ENCODE results near the gene AQR.

DNA sequence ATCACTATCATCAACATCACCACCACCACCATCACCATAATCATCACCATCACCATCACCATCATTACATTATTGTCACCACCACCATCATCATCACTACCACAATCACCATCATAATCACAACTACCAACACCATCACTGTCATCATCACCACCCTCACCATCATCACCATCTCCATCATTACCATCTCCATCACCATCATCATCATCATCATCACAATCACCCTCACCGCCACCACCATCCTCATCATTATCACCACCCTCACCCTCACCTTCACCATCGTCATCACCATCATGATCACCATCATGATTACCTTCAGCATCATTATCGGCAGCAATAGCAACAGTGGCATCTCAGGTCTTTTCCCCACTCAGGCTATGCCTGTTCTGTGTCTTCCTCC lies 131.3 kb downstream of the AQR start:
- TF ChIP-seq, protein P1, sequence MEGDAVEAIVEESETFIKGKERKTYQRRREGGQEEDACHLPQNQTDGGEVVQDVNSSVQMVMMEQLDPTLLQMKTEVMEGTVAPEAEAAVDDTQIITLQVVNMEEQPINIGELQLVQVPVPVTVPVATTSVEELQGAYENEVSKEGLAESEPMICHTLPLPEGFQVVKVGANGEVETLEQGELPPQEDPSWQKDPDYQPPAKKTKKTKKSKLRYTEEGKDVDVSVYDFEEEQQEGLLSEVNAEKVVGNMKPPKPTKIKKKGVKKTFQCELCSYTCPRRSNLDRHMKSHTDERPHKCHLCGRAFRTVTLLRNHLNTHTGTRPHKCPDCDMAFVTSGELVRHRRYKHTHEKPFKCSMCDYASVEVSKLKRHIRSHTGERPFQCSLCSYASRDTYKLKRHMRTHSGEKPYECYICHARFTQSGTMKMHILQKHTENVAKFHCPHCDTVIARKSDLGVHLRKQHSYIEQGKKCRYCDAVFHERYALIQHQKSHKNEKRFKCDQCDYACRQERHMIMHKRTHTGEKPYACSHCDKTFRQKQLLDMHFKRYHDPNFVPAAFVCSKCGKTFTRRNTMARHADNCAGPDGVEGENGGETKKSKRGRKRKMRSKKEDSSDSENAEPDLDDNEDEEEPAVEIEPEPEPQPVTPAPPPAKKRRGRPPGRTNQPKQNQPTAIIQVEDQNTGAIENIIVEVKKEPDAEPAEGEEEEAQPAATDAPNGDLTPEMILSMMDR (IDR thresholded peaks at IDR 0.05) = no peak
- no peak for TF ChIP-seq POLR2A (IDR thresholded peaks at IDR 0.05)

Data from esophagus squamous epithelium (tissue), 4 donors.